Thymus (tissue), 11 donors: ENCODE data around the gene CD9. TPM values are rescaled to one million over a fixed set of nuclear protein-coding genes. Genes with fewer than 3 reads are reported as not detected.

Experiments
- DNase-seq, 9 donors: peaks; one replicate each; pipeline ENCODE4 v3.0.0-alpha.2; 2013; ENCODE audit warnings: low spot score in 9 of 9, low read depth in 6 of 9, missing footprints in 1 of 9
- H3K27ac ChIP-seq, 2 donors: one replicate each; pipeline ENCODE4 v1.5.1; 2013; ENCODE audit warnings: control low read depth in 1 of 2, low read depth in 1 of 2, low read length in 1 of 2, mild to moderate bottlenecking in 1 of 2, moderate library complexity in 1 of 2
- H3K27me3 ChIP-seq, 2 donors: one replicate each; pipeline ENCODE4 v1.5.1; 2013; ENCODE audit warnings: low read length in 1 of 2; ENCODE audit not compliant: control insufficient read depth in 2 of 2, insufficient read depth in 1 of 2
- H3K36me3 ChIP-seq, 2 donors: one replicate each; pipeline ENCODE4 v1.5.1; 2013; ENCODE audit warnings: low read length in 1 of 2, mild to moderate bottlenecking in 1 of 2, moderate library complexity in 1 of 2; ENCODE audit not compliant: control insufficient read depth in 2 of 2, insufficient read depth in 2 of 2
- H3K4me1 ChIP-seq, 2 donors: one replicate each; pipeline ENCODE4 v1.5.1; 2013; ENCODE audit warnings: low read length in 2 of 2; ENCODE audit not compliant: control insufficient read depth in 2 of 2, insufficient read depth in 2 of 2
- H3K4me3 ChIP-seq, 2 donors: one replicate each; pipeline ENCODE4 v1.5.1; 2013; ENCODE audit warnings: low read length in 2 of 2, control low read depth in 1 of 2, mild to moderate bottlenecking in 1 of 2
- H3K9me3 ChIP-seq, 2 donors: one replicate each; pipeline ENCODE4 v1.5.1; 2013; ENCODE audit warnings: low read length in 1 of 2, mild to moderate bottlenecking in 1 of 2; ENCODE audit not compliant: control insufficient read depth in 2 of 2, insufficient read depth in 1 of 2
- WGBS: extraction: QIAGEN DNeasy Blood & Tissue Kit; methylation state at CpG from one replicate; pipeline ENCODE4 v1.1.7; 2013; 5-methylcytosine and 5-hydroxymethylcytosine counted together
- polyA plus RNA-seq: library from polyadenylated mRNA; stranded (reverse); fragments of 200-250 nt; gene quantifications from one replicate; pipeline ENCODE4 v1.2.3, GENCODE V29; 2013
- total RNA-seq: library from RNA; stranded (reverse); fragments of 120-200 nt; gene quantifications from one replicate; pipeline ENCODE4 v1.2.4, GENCODE V29; 2013
- donor health status: healthy.

Gene CD9
- total and polyA plus RNA-seq, 2 donors, result 50.0 to 198 TPM

DNA sequence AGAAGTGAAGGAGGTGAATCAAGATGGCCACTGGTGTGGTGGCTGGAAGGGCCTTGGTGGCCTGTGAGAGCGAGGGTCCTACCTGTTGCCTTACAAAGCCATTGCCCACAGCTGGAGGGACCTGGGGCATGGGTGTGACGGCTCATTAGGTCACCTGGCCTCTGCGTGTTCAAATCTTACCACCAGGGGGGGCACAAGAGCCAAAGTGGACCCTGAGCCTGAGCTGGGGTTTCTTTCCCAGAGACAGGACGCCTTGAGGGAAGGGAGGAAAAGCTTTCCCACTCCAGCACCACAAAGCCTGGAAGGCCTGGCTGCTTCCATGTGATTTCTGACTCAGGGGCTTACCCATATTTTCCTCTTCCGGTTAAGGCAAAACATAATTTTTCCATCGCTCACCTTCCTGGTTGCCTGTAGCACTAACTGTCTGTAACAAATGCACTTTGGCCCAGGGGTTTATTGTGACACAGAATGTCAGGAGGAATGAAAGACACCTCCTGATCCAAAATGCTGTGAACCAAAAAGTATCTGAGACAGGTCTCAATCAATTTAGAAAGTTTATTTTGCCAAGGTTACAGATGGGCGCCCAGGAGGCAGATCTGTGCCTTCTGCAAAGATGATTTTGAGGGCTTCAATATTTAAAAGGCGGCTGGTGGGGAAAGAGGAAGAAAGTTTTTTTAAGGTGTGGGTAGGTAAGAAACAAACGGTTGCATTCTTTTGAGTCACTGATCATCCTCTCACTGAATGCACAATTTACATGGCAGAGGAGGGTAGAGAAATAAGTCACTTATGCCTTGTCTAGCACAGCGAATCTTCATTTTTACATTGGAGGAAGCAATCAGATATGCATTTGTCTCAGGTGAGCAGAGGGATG lies 4.3 kb upstream of the CD9 start:
- peaks cover 11 to 41% of the 10 kb centered on the region in 2 donors for H3K27me3 ChIP-seq
- 50% methylated on average over 10 of the region's 10 CpGs for WGBS
- H3K9me3 ChIP-seq, result no peaks in the 10 kb centered on the region
- H3K4me3 ChIP-seq, result no peak overlapping the region
- H3K4me1 ChIP-seq, result peaks cover 8 to 34% of the 10 kb centered on the region in 2 donors
- no peak overlapping the region for H3K27ac ChIP-seq
- no peaks in the 10 kb centered on the region for H3K36me3 ChIP-seq
- peak in 7 of 9 donors; percentile 46 to 80 (median 59) for DNase-seq

DNA sequence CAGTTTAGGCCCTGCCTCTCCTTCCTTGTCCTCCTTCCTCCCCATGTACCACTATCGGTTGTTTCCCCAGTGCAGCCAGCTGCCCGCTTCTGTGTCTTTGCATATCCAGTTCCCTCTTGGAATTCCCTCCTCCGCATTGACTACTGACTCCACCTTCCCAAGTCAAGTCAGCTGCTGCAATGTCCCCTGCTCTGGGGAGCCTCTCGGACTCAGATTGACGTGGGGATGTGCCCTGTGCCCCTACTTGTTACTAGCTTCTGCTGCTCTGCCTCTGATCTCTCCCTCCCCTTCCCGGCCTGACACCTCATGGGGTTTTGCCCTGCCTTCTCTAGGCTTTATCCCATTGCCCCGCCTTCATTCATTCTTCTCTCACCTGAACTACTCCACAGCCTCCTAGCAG lies 2.1 kb upstream of the CD9 start:
- no peak overlapping the region for H3K4me3 ChIP-seq
- DNase-seq, result no peak
- WGBS, result 90% methylated on average over 7 of the region's 7 CpGs
- peaks cover 11 to 45% of the 10 kb centered on the region in 2 donors for H3K4me1 ChIP-seq
- no peaks in the 10 kb centered on the region for H3K36me3 ChIP-seq
- no peak overlapping the region for H3K27ac ChIP-seq
- peaks cover 14 to 58% of the 10 kb centered on the region in 2 donors for H3K27me3 ChIP-seq
- no peaks in the 10 kb centered on the region for H3K9me3 ChIP-seq

DNA sequence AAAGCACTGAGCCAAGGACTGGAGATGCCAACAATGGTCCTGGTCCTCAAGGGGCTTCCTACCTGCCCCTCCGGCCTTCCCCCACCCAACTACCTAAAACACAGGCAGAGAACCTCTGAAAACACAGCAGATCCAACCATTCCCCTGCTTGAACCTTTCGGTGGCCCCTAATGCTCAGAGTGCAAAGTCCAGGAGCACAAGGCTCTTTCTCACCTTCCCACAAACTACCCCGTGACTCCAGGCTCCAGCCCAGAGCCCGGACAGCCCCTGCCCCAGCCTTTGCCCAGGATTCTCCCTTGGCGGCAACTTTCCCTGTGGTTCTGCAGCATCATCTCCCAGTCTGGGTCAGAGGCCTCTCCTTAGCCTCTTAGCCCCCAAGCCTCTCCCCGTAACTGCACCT lies 1.6 kb upstream of the CD9 start:
- H3K27me3 ChIP-seq, result peaks cover 14 to 55% of the 10 kb centered on the region in 2 donors
- peaks cover 11 to 43% of the 10 kb centered on the region in 2 donors for H3K4me1 ChIP-seq
- H3K4me3 ChIP-seq, result no peak overlapping the region
- H3K9me3 ChIP-seq, result no peaks in the 10 kb centered on the region
- no peak overlapping the region for H3K27ac ChIP-seq
- H3K36me3 ChIP-seq, result no peaks in the 10 kb centered on the region
- WGBS, result over 99% methylated on average over 6 of the region's 6 CpGs
- no peak for DNase-seq

DNA sequence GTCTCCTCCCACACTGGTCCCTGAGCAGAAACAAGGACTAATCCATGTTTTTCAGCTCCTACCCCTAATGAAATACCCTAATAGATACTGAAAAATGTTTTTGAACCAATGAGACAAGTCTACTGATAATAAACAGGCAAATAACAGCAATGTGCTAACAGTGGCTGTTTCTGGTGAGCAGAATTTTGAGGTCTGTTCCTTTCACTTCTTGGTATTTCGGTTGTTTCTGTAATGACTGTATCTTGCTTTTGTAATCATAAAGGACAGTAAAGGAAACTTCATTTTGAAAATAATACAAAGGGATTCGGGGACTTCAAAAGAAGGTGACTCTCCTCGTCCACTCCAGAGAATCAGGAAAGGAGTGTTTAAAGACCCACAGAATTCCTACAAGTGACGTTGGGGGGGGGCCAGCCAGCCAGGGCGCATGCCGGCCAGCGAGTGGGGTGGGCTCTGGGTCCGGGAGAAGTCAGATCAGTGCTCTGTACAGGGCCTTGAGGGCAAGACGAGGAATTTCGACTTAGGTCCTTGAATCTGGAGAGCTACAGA lies 1.1 kb upstream of the CD9 start:
- 87% methylated on average over 10 of the region's 10 CpGs for WGBS
- no peaks in the 10 kb centered on the region for H3K9me3 ChIP-seq
- peaks cover 10 to 40% of the 10 kb centered on the region in 2 donors for H3K4me1 ChIP-seq
- peaks cover 14 to 53% of the 10 kb centered on the region in 2 donors for H3K27me3 ChIP-seq
- no peak overlapping the region for H3K4me3 ChIP-seq
- no peak for DNase-seq
- peak overlapping the region in 1 of 2 donors; percentile 33 for H3K27ac ChIP-seq
- no peaks in the 10 kb centered on the region for H3K36me3 ChIP-seq

DNA sequence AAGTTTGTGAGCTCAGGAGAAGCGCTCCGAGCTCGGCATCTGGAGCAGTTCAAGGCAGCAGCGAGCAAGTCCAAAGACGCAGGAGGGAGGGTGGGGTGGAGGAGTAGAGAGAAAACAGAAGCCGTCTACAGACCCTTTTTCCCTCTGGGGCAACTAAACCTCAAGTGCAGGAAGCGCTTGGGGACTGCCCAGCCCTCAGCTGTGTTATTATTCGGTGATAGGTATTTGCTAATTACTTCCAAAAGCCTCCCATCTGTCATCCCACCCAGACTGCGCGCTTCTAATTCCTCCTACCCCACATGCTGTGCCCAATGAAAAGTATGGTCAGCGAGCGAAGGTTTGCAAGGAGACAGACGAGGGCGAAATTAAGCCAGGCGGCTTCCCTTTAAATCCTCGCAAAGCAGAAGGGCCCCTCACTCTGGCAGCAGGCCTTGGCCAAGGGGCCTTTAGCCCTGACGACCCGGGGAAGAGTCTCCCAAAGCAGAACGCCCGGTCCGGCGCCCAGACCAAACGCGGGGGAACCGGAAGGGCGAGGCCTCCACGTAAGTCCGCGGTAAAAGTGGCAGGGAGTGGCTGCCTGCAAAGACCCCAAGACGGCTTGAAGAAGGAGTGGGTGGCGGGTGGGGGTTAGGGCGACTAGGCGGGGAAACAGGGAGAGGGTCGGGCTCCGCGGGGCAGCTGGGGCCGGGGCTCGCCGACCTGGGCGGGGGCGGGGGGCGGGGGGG lies 507 bp upstream of the CD9 start:
- Histone ChIP-seq H3K27ac (peak overlapping the region; percentile 17 to 71), H3K9me3 (no peaks in the 10 kb centered on the region), H3K27me3 (peaks cover 14 to 51% of the 10 kb centered on the region in 2 donors), H3K4me3 (peak overlapping the region; percentile 27 to 63), H3K36me3 (no peaks in the 10 kb centered on the region), H3K4me1 (peaks cover 9 to 40% of the 10 kb centered on the region in 2 donors)
- no peak for DNase-seq
- WGBS, result 16% methylated on average over 42 of the region's 42 CpGs

DNA sequence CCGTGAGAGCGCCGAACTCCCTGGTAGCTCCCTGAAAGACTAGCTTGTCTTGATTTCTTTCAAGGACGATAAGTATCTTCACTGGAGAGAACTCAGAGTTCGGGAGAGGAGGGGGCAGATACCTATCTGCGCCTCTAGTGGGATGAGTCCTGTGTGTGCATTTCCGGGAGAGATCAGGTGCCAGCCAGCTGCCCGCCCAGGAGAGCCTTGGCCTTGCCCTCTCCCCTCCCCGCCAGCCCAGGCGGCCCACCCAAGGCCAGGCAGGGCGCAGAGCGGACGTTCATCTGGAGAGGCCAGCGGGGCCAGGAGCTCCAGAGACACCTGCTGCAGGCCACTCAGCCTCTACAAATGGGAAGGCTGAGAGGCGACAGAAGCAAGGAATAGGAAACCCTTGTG lies 1.0 kb downstream of the CD9 start:
- H3K4me3 ChIP-seq, result peak overlapping the region; percentile 50 to 63
- WGBS, result 43% methylated on average over 15 of the region's 15 CpGs
- DNase-seq, result no peak
- peaks cover 14 to 51% of the 10 kb centered on the region in 2 donors for H3K27me3 ChIP-seq
- H3K9me3 ChIP-seq, result no peaks in the 10 kb centered on the region
- H3K27ac ChIP-seq, result no peak overlapping the region
- H3K36me3 ChIP-seq, result no peaks in the 10 kb centered on the region
- peaks cover 21 to 50% of the 10 kb centered on the region in 2 donors for H3K4me1 ChIP-seq

DNA sequence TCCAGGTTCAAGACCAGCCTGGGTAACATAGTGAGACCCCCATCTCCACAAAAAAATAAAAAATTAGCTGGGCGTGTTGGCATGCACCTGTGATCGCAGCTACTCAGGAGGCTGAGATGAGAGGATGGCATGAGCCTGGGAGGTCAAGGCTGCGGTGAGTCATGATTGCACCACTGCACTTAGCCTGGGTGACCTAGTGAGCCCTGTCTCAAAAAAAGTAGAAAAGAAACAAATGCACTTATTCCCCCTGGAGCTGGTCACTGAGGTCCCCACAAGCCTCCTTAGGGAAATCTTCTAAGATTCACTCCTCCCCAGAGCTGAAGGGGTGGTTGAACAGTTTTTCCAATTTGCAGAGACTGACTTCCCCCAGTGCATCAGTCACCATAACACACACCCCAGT lies 1.6 kb downstream of the CD9 start:
- H3K27ac ChIP-seq, result no peak overlapping the region
- WGBS, result 96% methylated on average over 3 of the region's 3 CpGs

DNA sequence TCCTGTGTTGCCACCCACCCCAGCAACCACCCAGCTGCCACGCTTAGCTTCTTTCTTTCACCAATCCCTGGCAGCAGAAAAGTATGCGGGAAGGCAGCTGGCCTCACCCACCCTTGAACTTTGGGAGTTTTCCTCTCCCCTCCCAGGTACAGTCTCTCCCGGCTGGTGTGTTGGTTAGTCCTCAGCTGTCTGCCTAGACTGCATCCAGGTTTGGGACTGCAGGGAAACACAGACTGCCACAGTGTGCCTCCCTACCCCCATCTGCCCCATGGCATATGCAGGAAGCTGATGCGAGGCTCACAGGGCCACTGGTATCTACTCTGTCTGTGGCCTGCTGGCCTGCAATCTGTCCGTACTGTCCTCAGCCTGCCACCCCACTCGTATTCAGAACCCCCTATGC lies 2.1 kb downstream of the CD9 start:
- 98% methylated on average over 6 of the region's 6 CpGs for WGBS
- Histone ChIP-seq H3K36me3 (no peaks in the 10 kb centered on the region), H3K4me3 (no peak overlapping the region), H3K4me1 (peaks cover 21 to 53% of the 10 kb centered on the region in 2 donors), H3K27ac (no peak overlapping the region), H3K9me3 (no peaks in the 10 kb centered on the region), H3K27me3 (peaks cover 14 to 51% of the 10 kb centered on the region in 2 donors)
- no peak for DNase-seq

More for the DNA sequence above, 1.6 kb downstream of the CD9 start:
- no peaks in the 10 kb centered on the region for H3K36me3 ChIP-seq
- peak overlapping the region; percentile 50 to 63 for H3K4me3 ChIP-seq
- peaks cover 14 to 51% of the 10 kb centered on the region in 2 donors for H3K27me3 ChIP-seq
- H3K4me1 ChIP-seq, result peaks cover 21 to 53% of the 10 kb centered on the region in 2 donors
- no peak for DNase-seq
- no peaks in the 10 kb centered on the region for H3K9me3 ChIP-seq

DNA sequence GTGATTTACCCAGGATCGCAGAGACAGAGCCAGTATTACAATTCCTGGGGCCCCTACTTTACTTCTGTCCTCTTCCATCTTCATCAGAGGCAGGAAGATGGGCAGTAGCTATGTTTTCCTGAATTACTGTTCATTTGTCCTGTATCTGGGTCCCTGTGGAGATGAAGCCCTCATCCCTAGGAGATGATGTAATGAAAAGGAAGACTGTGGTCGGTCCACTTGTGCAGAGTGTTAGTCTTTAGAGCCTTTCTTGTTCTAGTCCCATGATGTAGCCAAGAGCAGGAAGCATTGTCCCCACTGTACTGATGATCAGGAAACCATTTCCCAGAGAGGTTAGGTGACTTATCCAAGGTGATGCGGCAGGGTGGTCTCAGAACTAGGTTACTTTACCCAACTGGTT lies 2.6 kb downstream of the CD9 start:
- Histone ChIP-seq H3K27ac (peak overlapping the region in 1 of 2 donors; percentile 2), H3K4me3 (no peak overlapping the region), H3K9me3 (no peaks in the 10 kb centered on the region), H3K4me1 (peaks cover 21 to 53% of the 10 kb centered on the region in 2 donors), H3K36me3 (no peaks in the 10 kb centered on the region), H3K27me3 (peaks cover 14 to 47% of the 10 kb centered on the region in 2 donors)
- WGBS, result 98% methylated on average over 3 of the region's 3 CpGs
- DNase-seq, result no peak
